Measurements from ENCODE around the gene ZFYVE26. TPM values are rescaled to one million over a fixed set of nuclear protein-coding genes. Genes with fewer than 3 reads are reported as not detected.
"Not testable (repeated sequence)": the region's sequence is repeated elsewhere in the genome, so short reads cannot be mapped to it uniquely, and the experiment has no call there.

ZFYVE26 gene
- 12.6 TPM for total RNA-seq

DNA sequence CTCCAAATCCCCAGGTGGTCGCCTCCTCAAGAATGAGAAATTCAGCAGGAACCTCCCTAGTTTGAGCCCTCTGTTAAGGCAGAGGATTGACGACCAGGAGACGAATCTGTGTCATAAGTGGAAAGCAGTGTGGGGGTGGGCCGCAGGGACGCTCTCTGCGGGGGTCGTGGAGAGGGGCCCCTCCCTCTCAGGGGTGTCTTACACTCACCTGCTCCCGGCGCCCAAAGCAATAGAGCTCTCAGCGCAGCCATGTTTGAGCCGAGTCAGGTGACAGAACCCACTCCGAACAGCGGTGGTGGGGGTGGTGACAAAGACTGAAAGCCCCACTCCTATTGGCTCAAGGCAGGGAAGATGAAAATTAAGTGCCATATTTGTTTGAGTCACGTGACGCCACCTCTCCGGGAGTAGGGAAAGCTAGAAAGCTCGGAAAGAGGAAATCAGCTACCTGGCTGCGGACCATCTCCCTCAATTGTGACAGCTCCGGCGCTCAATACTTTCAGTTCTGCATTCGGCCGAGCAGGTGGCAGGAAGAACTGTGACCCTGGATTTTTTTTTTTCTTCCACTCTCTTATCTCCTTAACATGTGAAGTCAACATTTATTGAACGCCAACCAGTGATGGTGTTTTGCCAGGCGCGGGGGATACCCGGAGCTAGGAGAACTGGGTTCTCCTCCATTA, at the start of gene ZFYVE26:
TSS of gene ZFYVE26 (minus strand) at position 265 of the 677 bp plus-strand sequence. CDS start 627 bp downstream, outside the sequence.
- ATAC-seq: peak; percentile 96

GRCh38 chr14:67863223-67863622, 46.8 kb upstream of the ZFYVE26 start:
- peak; percentile 86 for ATAC-seq

DNA sequence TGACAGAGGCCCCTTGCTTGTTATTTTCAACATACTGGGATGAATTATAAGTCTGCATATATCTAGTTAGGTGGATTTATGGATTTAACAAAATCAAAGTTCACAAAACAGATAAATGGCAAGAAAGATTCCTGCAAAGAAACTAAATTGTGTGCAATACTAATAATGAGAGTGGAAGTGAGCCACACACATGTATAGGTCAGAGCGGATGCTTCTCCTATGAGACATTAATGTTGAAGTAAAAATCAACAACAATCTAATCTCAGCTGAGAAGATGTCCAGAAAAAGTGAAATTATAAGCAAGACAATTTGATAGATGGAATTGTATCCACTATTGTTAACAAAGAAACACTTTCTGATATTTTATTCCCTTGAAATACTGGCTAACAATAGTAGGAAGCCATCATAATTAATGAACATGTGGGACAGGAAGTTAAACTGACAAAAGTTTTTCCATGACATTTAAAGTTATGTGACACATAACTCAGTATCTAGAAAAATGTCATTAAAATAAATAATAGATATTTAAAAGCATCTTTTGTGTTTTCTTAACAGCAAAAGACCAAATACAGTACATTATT, 42.9 kb upstream of the ZFYVE26 start:
- ATAC-seq: no peak

GRCh38 chr14:67857778-67858350, 41.5 kb upstream of the ZFYVE26 start:
- no peak for ATAC-seq

- ATAC-seq: no peak
Observed at GRCh38 chr14:67856827-67857226, 40.4 kb upstream of the ZFYVE26 start.

DNA sequence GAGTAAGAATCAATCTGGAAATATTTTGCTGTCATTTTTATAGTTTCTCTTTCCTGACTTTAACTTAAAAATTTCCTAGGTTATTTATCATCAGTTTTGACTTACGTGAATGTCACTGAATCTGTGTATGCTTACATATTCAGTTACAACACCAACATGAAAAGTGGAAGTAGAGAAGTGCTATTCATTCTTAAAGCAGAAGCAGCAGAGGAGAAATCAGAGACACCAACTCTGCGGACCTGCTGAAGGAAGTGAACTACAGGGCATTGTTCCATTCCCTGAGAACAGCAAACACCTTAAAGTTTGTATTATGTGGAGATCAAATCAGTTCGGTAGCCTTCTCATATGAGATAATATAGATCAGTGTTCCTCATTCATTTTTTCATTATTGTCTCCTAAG, 37.3 kb upstream of the ZFYVE26 start:
- no peak for ATAC-seq

DNA sequence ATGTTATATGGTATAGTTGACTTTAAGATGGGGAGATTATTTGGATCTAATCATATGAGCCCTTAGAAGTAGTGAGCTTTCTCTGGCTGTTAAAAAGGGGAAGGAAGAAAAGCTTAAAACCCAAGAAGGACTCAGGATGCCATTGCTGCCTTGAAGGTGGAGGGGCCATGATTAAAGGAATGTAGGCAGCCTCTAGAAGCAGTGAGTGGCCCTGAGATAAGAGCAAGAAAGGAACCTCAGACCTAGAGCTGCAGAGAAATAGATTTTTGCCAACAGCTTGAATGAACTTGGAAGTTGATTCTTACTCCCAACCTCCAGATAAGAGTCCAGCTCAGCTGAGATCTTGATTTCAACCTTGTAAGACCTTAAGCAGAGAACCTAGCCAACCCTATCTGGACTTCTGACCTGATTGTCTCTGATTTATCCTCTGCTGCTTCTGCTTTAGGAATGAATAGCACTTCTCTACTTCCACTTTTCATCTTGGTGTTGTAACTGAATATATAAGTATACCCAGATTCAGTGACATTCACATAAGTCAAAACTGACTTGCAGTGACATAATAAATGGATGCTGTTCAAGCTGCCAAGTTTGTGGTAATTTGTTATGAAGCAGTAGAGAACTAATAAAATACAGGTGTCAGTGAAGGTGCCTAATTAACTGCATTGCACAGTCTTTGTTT, 36.7 kb upstream of the ZFYVE26 start:
- ATAC-seq: no peak

- ATAC-seq: peak; percentile 22
Observed at GRCh38 chr14:67851785-67852410, 35.5 kb upstream of the ZFYVE26 start.

GRCh38 chr14:67850066-67850830, 33.9 kb upstream of the ZFYVE26 start:
- ATAC-seq: no peak

- ATAC-seq: no peak
Observed at GRCh38 chr14:67846029-67846610, 29.7 kb upstream of the ZFYVE26 start.

- ATAC-seq: peak; percentile 75
Observed at GRCh38 chr14:67837011-67837624, 20.7 kb upstream of the ZFYVE26 start.

DNA sequence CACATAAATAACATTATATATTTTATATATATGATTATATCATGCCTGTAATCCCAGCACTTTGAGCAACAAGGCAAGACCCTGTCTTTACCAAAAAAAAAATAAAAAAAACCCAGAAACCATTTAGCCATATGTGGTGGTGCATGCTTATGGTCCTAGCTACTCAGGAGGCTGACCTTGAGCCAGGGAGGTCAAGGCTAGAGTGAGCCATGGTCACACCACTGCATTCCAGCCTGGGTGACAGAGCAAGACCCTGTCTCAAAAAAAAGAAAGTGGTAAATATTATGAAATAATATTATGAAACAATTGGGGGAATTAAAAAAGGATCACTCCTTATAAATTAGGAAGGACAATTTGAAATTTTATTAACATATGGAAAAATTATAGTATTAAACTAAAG, 19.2 kb upstream of the ZFYVE26 start:
- ATAC-seq: no peak

DNA sequence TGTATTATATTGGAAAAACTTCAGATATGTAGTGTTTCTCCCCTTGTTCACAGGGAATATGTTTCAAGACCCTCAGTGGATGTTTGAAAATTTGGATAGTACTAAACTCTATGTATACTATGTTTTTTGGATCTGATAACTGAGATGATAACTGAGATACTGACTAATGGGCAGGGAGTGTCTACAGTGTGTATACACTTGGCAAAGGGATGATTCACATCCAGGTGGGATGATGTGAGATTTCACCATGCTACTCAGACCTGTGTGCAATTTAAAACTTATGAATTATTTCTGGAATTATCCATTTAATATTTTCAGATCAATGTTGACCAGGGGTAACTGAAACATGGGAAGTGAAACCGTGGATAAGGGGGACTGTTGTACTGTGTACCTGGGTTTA, 17.0 kb upstream of the ZFYVE26 start:
- ATAC-seq: peak; percentile 63

GRCh38 chr14:67831113-67831512, 14.7 kb upstream of the ZFYVE26 start:
- no peak for ATAC-seq

GRCh38 chr14:67821121-67821520, 4.7 kb upstream of the ZFYVE26 start:
- no peak for ATAC-seq

GRCh38 chr14:67820428-67820971, 4.1 kb upstream of the ZFYVE26 start:
- no peak for ATAC-seq

GRCh38 chr14:67819563-67820421, 3.4 kb upstream of the ZFYVE26 start, which contains the start of gene RAD51B:
Gene RAD51B (plus strand): TSS chr14:67819779.
- ATAC-seq: peak; percentile 73

DNA sequence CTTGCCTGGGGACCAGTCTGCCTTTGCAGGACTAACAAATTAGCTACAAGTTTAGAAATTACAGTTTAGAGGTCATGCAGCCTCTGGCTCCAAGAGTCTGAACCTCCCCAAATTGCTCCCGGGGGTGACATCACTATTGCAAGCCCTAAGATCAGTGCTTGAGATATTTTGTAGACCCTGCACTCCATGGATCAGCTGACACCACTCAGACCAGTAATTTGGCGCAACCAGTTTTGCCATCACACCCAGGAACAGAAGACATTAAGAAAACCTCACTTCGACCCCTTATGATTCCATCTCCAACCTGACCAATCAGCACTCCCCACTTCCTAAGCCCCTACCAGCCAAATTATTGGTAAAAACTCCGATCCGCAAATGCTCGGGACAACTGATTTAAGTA, 2.1 kb upstream of the ZFYVE26 start:
- not testable (repeated sequence) for ATAC-seq

- no peak for ATAC-seq
Observed at GRCh38 chr14:67817750-67818438, 1.5 kb upstream of the ZFYVE26 start.
